Vagina (tissue), 2 donors: Measurements from ENCODE around the gene GLT6D1.

Experiments used
- CTCF ChIP-seq, 3 experiments: fragments of 450-650 bp in 2 of 3; fragments of 200-600 bp in 1 of 3; sonication (generic) in 1 of 3; IDR thresholded peaks; one replicate each; pipeline ENCODE4 v1.5.1; 2017 to 2019; ENCODE audit warnings: antibody characterized with exemption in 3 of 3, mild to moderate bottlenecking in 2 of 3, moderate library complexity in 2 of 3
- POLR2A ChIP-seq, 2 donors: fragments of 450-650 bp; IDR thresholded peaks; one replicate each; pipeline ENCODE4 v1.6.1; 2017; ENCODE audit warnings: antibody characterized with exemption in 2 of 2, mild to moderate bottlenecking in 2 of 2, moderate library complexity in 2 of 2
- POLR2AphosphoS5 ChIP-seq, 2 donors: sonication (generic); formaldehyde crosslinking; IDR thresholded peaks; one replicate each; pipeline ENCODE4 v1.9.0; 2017; ENCODE audit warnings: antibody characterized with exemption in 2 of 2, mild to moderate bottlenecking in 2 of 2, low read depth in 1 of 2; ENCODE audit not compliant: insufficient read depth in 1 of 2

- no peak for TF ChIP-seq POLR2A (IDR thresholded peaks at IDR 0.05)
- no peak for TF ChIP-seq POLR2AphosphoS5 (IDR thresholded peaks at IDR 0.05; ENCODE audit: insufficient read depth in 1 of 2, low read depth in 1 of 2)
- TF ChIP-seq CTCF (IDR thresholded peaks at IDR 0.05), result no peak
Observed at GRCh38 chr9:135659252-135659651, 19.9 kb upstream of the GLT6D1 start.
